Measurements from ENCODE around the gene CDH4. TPM values are rescaled to one million over a fixed set of nuclear protein-coding genes. Genes with fewer than 3 reads are reported as not detected.

CDH4 gene
- polyA plus RNA-seq, 1 experiment, result 1.5 TPM

DNA sequence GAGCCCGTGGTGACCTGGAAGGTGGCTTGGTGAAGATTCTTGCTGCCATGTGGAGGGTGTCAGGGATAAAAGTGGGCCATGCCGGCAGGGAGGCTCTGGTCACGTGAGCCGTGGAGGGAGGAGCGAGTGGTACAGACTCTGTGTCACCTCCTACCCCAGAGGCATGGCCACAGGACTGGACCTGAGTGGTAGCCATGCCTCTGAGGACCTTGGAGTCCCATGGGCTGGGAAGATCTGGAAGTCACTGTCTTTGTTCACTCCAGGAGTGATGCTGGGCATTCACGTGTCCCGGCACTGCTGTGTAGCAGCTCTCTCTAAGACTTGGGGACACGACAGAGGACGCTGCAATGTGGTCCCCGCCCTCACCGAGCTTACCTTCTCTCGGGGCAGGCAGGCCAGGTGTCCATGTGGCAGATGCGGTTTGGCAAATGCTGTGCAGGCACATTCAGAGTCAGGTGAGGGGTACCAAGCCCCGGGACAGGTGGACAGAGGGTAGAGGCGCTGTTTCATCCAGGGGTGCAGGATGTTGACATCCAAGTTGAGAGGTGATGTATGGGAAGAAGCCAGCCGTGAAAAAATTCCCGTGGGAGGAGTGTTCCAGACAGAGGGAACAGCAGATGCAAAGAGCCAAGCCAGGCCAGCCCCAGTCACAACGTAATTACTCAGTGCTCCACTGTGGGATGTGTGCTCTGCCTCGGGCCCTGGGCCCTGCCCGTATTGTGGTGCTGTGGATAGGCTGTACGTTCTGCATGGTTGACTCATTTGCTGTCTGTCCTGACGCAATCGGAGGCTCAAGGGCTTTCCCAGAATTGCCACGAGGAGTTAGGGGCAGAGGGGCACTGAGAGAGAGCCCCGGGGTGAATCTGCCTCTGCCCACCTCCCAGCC lies 505.9 kb downstream of the CDH4 start:
- POLR2A ChIA-PET, result no interaction called here
- H3K4me3 ChIP-seq (ENCODE audit: low read depth, low read length), result no peak overlapping the region
- no peak for DNase-seq (ENCODE audit: low read depth)
- TF ChIP-seq, protein P1, sequence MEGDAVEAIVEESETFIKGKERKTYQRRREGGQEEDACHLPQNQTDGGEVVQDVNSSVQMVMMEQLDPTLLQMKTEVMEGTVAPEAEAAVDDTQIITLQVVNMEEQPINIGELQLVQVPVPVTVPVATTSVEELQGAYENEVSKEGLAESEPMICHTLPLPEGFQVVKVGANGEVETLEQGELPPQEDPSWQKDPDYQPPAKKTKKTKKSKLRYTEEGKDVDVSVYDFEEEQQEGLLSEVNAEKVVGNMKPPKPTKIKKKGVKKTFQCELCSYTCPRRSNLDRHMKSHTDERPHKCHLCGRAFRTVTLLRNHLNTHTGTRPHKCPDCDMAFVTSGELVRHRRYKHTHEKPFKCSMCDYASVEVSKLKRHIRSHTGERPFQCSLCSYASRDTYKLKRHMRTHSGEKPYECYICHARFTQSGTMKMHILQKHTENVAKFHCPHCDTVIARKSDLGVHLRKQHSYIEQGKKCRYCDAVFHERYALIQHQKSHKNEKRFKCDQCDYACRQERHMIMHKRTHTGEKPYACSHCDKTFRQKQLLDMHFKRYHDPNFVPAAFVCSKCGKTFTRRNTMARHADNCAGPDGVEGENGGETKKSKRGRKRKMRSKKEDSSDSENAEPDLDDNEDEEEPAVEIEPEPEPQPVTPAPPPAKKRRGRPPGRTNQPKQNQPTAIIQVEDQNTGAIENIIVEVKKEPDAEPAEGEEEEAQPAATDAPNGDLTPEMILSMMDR (IDR thresholded peaks at IDR 0.05; ENCODE audit: insufficient read depth, low read depth, low read length), result no peak
- H3K27me3 ChIP-seq (ENCODE audit: control insufficient read depth, insufficient read depth, low read length), result no peaks in the 10 kb centered on the region
- H3K36me3 ChIP-seq (ENCODE audit: control insufficient read depth, insufficient read depth, low read length), result no peaks in the 10 kb centered on the region
- CTCF ChIA-PET, result no interaction called here

DNA sequence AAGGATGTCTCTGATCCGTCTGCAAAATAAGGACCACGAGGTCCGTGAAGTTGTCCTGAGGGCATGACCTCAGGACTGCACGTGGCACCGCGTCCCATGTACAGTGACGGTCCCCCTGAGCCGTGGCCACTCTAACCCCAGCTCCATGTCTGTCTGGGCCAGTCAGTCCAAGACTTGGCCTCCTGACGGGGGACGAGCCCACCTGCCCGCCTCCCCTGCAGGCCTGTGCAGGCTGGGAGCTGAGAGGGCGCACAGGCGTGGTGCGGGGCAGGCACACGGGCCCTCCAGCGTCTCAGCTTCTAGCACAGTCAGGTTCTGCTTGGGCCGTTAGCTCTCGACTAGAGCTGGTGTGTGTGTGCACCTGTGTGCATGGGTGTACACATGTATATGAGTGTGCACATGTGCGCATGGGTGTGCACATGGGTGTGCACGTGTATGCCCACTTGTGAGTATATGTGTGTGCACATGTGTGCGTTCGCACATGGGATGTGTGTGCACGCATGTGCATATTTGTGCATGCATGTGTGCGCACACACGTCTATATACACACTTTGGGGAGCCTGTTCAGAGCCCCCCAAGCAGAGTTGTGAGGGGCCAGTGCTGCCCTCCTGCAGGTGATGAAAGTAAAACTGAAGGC lies 506.6 kb downstream of the CDH4 start:
- ChIA-PET POLR2A (no interaction called here), CTCF (no interaction called here)
- TF ChIP-seq, protein P1 (IDR thresholded peaks at IDR 0.05; ENCODE audit: insufficient read depth, low read depth, low read length), result no peak
- no peak for DNase-seq (ENCODE audit: low read depth)
- Histone ChIP-seq H3K4me3 (ENCODE audit: low read depth, low read length) (no peak overlapping the region), H3K36me3 (ENCODE audit: control insufficient read depth, insufficient read depth, low read length) (no peaks in the 10 kb centered on the region), H3K27me3 (ENCODE audit: control insufficient read depth, insufficient read depth, low read length) (no peaks in the 10 kb centered on the region)

DNA sequence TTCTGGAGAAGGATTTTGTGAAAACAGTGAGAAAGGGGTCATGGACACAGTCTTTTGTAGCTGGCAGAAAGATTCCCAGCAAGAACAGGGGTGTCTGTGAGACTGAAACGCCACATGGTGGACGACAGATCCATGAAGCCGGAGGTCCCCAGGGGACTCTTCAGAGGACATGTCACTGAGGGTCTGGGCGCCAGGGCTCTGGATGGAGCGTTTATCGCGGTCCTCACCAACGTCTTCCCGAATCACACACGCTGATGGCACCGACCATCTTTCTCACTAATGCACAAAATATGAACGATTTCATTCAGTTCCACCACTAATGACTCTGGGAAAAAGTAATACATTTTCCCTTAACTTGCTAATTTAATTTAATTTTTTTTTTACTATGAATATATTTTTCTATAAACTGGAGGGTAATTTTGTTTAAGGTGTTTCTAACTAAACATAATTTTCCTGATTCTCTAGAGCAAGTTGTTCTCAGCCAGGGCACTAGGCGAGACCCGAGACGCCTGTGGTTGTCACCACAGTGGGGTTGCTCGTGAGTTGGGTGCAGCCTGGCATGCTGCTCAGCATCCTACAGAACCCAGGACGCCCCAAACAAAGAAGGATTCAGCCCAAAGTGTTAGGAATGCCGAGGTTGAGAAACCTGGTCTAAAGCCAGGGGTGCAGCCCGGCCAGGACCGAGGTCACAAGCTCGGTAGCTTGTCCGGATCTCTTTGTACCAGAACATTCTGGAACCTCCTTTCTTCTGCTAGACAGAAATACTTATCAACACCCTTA lies 507.4 kb downstream of the CDH4 start:
- Histone ChIP-seq H3K36me3 (ENCODE audit: control insufficient read depth, insufficient read depth, low read length) (no peaks in the 10 kb centered on the region), H3K27me3 (ENCODE audit: control insufficient read depth, insufficient read depth, low read length) (no peaks in the 10 kb centered on the region), H3K4me3 (ENCODE audit: low read depth, low read length) (no peak overlapping the region)
- POLR2A ChIA-PET, result no interaction called here
- TF ChIP-seq, protein P1 (IDR thresholded peaks at IDR 0.05; ENCODE audit: insufficient read depth, low read depth, low read length), result no peak
- CTCF ChIA-PET, result interaction anchor here (0.5 kb wide), 1 partner anchor 52 kb away, joined by 3 read pairs; no protein-coding TSS in a partner anchor
- DNase-seq (ENCODE audit: low read depth), result no peak

- no peaks in the 10 kb centered on the region for H3K36me3 ChIP-seq (ENCODE audit: control insufficient read depth, insufficient read depth, low read length)
- POLR2A ChIA-PET, result no interaction called here
- CTCF ChIA-PET, result no interaction called here
- H3K27me3 ChIP-seq (ENCODE audit: control insufficient read depth, insufficient read depth, low read length), result no peaks in the 10 kb centered on the region
- no peak overlapping the region for H3K4me3 ChIP-seq (ENCODE audit: low read depth, low read length)
- TF ChIP-seq, protein P1 (IDR thresholded peaks at IDR 0.05; ENCODE audit: insufficient read depth, low read depth, low read length), result no peak
- DNase-seq (ENCODE audit: low read depth), result no peak
Measured at GRCh38 chr20:61760321-61760720, 508.3 kb downstream of the CDH4 start.

- no peak for DNase-seq (ENCODE audit: low read depth)
- CTCF ChIA-PET, result interaction anchor here (0.8 kb wide), 1 partner anchor 13 kb away, joined by 3 read pairs; no protein-coding TSS in a partner anchor
- Histone ChIP-seq H3K4me3 (ENCODE audit: low read depth, low read length) (no peak overlapping the region), H3K27me3 (ENCODE audit: control insufficient read depth, insufficient read depth, low read length) (no peaks in the 10 kb centered on the region), H3K36me3 (ENCODE audit: control insufficient read depth, insufficient read depth, low read length) (no peaks in the 10 kb centered on the region)
- TF ChIP-seq, protein P1 (IDR thresholded peaks at IDR 0.05; ENCODE audit: insufficient read depth, low read depth, low read length), result no peak
- POLR2A ChIA-PET, result no interaction called here
Measured at GRCh38 chr20:61760731-61761130, 508.7 kb downstream of the CDH4 start.

Measured in BJ (cell line).